MCF 10A (cell line): ENCODE results near the gene MLNR. TPM values are rescaled to one million over a fixed set of nuclear protein-coding genes. Genes with fewer than 3 reads are reported as not detected.
A peak's percentile ranks its signal among the peaks of the same experiment; 100 is the strongest.

Experiments
- BruUV-seq: library from RNA; stranded (reverse); fragments of 400-500 nt; replicated peaks from 2 replicates; lab custom pipeline; 2021; lab: Mats Ljungman, UMichigan
- CTCF ChIA-PET: fragments of 300-600 bp; sonication (Branson Sonifier 250); formaldehyde crosslinking; extraction: SDS; loops from one replicate; lab custom pipeline; 2021; ENCODE audit warnings: antibody characterized with exemption, inconsistent platforms; lab: Yijun Ruan, JAX
- POLR2A ChIA-PET: fragments of 300-600, 350-650 bp; sonication (Branson Sonifier 250); formaldehyde crosslinking; extraction: SDS; loops from one replicate; lab custom pipeline; 2020; ENCODE audit warnings: antibody characterized with exemption, inconsistent platforms; lab: Yijun Ruan, JAX
- DNase-seq: peaks from one replicate; pipeline ENCODE4 v3.0.0-alpha.2; 2018; ENCODE audit not compliant: unreplicated experiment
- H3K27ac Mint-ChIP-seq: one replicate; pipeline ENCODE4 v1.8.0; 2022; ENCODE audit warnings: mild to moderate bottlenecking, low read depth, mixed read lengths; ENCODE audit not compliant: unreplicated experiment
- H3K27me3 Mint-ChIP-seq: one replicate; pipeline ENCODE4 v1.8.0; 2022; ENCODE audit warnings: mixed read lengths; ENCODE audit not compliant: insufficient read depth, unreplicated experiment
- H3K36me3 Mint-ChIP-seq: one replicate; pipeline ENCODE4 v1.8.0; 2022; ENCODE audit warnings: mild to moderate bottlenecking, moderate library complexity, mixed read lengths; ENCODE audit not compliant: insufficient read depth, unreplicated experiment
- H3K4me1 Mint-ChIP-seq: one replicate; pipeline ENCODE4 v1.8.0; 2022; ENCODE audit warnings: mixed read lengths; ENCODE audit not compliant: insufficient read depth, unreplicated experiment
- H3K4me3 Mint-ChIP-seq: one replicate; pipeline ENCODE4 v1.8.0; 2022; ENCODE audit warnings: mild to moderate bottlenecking, moderate library complexity, mixed read lengths; ENCODE audit not compliant: unreplicated experiment
- H3K9me3 Mint-ChIP-seq: one replicate; pipeline ENCODE4 v1.8.0; 2022; ENCODE audit warnings: mixed read lengths; ENCODE audit not compliant: unreplicated experiment
- intact Hi-C: fragments of 100-400 bp; cut with micrococcal nuclease; formaldehyde crosslinking; loops from 2 replicates; pipeline ENCODE4 v1.14.1; 2022
- total RNA-seq: library from RNA; stranded (reverse); gene quantifications from 2 replicates; pipeline ENCODE4 v1.2.3, GENCODE V29; 2022
- TF ChIP-seq, protein P1 (sequence below): fragments of 200-600 bp; IDR thresholded peaks from one replicate; pipeline ENCODE4 v1.8.0; 2022; ENCODE audit warnings: antibody characterized with exemption, mild to moderate bottlenecking; ENCODE audit not compliant: unreplicated experiment

The MLNR gene
- total RNA-seq, 1 experiment from 2014 or later, result not detected

DNA sequence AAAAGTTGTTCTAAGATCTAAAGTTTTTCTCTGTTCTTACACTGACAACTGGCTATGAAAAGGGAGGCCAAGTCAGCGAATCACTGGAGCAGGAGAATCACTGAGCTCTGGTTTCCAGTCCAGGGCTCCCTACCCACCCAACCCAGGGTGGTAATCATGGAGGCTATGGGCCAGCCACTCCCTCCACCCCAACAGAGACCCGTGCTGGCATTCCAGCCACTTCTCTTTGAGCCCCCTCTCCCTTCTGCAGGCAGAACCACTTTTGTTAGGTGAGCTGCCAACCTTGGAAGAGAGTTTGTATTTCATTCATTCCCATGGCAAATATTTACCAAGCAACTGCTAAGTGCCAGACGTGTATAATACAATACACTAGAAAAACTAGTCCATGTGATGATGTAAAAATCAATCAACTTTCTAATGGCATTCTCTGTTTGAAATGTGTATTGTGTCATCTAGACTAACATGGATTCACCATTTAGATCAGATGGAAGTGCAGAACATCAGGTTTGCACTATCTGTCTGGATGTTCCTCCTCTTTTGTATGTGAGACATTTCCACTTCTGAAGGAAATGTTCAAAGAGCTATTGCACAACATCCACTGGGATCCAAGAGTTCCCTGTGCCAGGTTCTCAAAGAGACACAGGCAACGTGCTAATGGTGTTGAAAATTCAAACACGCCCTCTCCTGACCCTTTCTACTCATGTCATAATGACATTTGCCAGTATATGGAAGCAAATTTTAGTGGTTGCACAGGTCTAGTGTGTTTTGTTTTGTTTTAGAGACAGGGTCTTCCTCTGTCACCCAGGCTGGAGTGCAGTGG is 5.3 kb downstream of the MLNR start:
- Mint-ChIP-seq H3K36me3 (no peaks in the 10 kb centered on the region), H3K27me3 (no peaks in the 10 kb centered on the region), H3K27ac (no peak overlapping the region), H3K4me1 (peaks cover 5% of the 10 kb centered on the region), H3K4me3 (no peak overlapping the region), H3K9me3 (no peaks in the 10 kb centered on the region)
- TF ChIP-seq, protein P1, sequence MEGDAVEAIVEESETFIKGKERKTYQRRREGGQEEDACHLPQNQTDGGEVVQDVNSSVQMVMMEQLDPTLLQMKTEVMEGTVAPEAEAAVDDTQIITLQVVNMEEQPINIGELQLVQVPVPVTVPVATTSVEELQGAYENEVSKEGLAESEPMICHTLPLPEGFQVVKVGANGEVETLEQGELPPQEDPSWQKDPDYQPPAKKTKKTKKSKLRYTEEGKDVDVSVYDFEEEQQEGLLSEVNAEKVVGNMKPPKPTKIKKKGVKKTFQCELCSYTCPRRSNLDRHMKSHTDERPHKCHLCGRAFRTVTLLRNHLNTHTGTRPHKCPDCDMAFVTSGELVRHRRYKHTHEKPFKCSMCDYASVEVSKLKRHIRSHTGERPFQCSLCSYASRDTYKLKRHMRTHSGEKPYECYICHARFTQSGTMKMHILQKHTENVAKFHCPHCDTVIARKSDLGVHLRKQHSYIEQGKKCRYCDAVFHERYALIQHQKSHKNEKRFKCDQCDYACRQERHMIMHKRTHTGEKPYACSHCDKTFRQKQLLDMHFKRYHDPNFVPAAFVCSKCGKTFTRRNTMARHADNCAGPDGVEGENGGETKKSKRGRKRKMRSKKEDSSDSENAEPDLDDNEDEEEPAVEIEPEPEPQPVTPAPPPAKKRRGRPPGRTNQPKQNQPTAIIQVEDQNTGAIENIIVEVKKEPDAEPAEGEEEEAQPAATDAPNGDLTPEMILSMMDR, result no peak
- ChIA-PET POLR2A (interaction anchor here (0.6 to 1.3 kb wide), 3 partner anchors 11 to 256 kb away, joined by 3 to 6 read pairs (median 4); partner anchors contain the start of gene CDADC1), CTCF (no interaction called here)
- peak; percentile 71 for DNase-seq
- intact Hi-C loops, result no loop called here
- no TSS peak for BruUV-seq

GRCh38 chr13:49226613-49227012 is 6.5 kb downstream of the MLNR start:
- H3K9me3 Mint-ChIP-seq, result no peaks in the 10 kb centered on the region
- TF ChIP-seq, protein P1, result no peak
- POLR2A ChIA-PET, result interaction anchor here (1.1 kb wide), 1 partner anchor 21 kb away, joined by 6 read pairs; the partner anchor contains the start of gene CDADC1
- no peak for DNase-seq
- no TSS peak for BruUV-seq
- H3K27me3 Mint-ChIP-seq, result no peaks in the 10 kb centered on the region
- CTCF ChIA-PET, result no interaction called here
- no peak overlapping the region for H3K4me3 Mint-ChIP-seq
- no peak overlapping the region for H3K27ac Mint-ChIP-seq
- no peaks in the 10 kb centered on the region for H3K36me3 Mint-ChIP-seq
- peaks cover 5% of the 10 kb centered on the region for H3K4me1 Mint-ChIP-seq
- intact Hi-C loops, result no loop called here

- CTCF ChIA-PET, result no interaction called here
- H3K4me1 Mint-ChIP-seq, result no peaks in the 10 kb centered on the region
- BruUV-seq, result no TSS peak
- intact Hi-C loops, result no loop called here
- POLR2A ChIA-PET, result interaction anchor here (2.0 kb wide), 1 partner anchor 13 kb away, joined by 5 read pairs; the partner anchor contains the start of gene CDADC1
- TF ChIP-seq, protein P1, result no peak
- no peaks in the 10 kb centered on the region for H3K36me3 Mint-ChIP-seq
- no peak overlapping the region for H3K27ac Mint-ChIP-seq
- H3K9me3 Mint-ChIP-seq, result no peaks in the 10 kb centered on the region
- no peak overlapping the region for H3K4me3 Mint-ChIP-seq
- no peaks in the 10 kb centered on the region for H3K27me3 Mint-ChIP-seq
- DNase-seq, result no peak
Measured at GRCh38 chr13:49234741-49235140, 14.6 kb downstream of the MLNR start.

DNA sequence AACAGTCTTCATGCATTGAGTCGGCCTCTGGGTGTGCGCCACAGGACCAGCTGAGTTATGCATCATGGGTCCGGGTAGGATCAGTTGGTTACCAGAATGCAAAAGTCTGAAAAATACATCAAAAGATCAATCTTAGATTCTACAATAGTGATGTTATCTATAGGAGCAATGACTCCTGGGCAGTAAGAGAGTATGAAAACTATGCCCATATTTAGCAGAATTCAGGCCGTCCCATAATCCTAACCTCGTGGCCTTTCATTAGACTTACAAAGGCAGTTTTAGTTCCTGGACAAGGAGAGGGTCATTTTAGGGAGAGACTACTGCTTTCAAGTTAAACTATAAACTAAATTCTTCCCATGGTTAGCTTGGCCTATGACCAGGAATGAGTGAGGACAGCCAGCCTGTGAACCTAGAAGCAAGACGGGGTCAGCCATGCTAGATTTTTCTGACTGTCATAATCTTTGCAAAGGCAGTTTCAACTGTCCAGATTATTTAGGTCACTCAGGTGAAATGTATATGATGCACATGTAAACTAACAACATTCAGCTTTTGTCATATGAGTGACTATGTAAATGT is 15.8 kb downstream of the MLNR start:
- BruUV-seq, result no TSS peak
- Mint-ChIP-seq H3K9me3 (no peaks in the 10 kb centered on the region), H3K27ac (no peak overlapping the region), H3K4me1 (no peaks in the 10 kb centered on the region), H3K4me3 (no peak overlapping the region), H3K27me3 (no peaks in the 10 kb centered on the region), H3K36me3 (no peaks in the 10 kb centered on the region)
- TF ChIP-seq, protein P1, result no peak
- CTCF ChIA-PET, result interaction anchor here (0.6 to 1.0 kb wide), 2 partner anchors 12 to 26 kb away, joined by 3 to 4 read pairs; partner anchors contain the start of gene CDADC1
- intact Hi-C loops, result no loop called here
- DNase-seq, result no peak
- POLR2A ChIA-PET, result interaction anchor here (0.6 to 2.0 kb wide), 2 partner anchors 12 to 21 kb away, joined by 3 to 5 read pairs; partner anchors contain the start of gene CDADC1
